Activated naive CD8-positive, alpha-beta T cell treated with anti-CD3 and anti-CD28 coated beads, Interleukin-2, amount 50 U/mL, for 16 hours (primary cell): ENCODE data around the gene L3MBTL4.

ENCODE experiments used
- DNase-seq: peaks from one replicate; pipeline ENCODE4 v3.0.0-alpha.2; 2020; ENCODE audit warnings: low read depth, low spot score

The L3MBTL4 gene

GRCh38 chr18:6044319-6044718 is 370.4 kb downstream of the L3MBTL4 start:
- no peak for DNase-seq

GRCh38 chr18:6039055-6039454 is 375.7 kb downstream of the L3MBTL4 start:
- DNase-seq = no peak

GRCh38 chr18:6031442-6031841 is 383.3 kb downstream of the L3MBTL4 start:
- no peak for DNase-seq

GRCh38 chr18:6031002-6031401 is 383.7 kb downstream of the L3MBTL4 start:
- DNase-seq = no peak

- DNase-seq = no peak
Measured at GRCh38 chr18:6024745-6025248, 389.9 kb downstream of the L3MBTL4 start.

- no peak for DNase-seq
Measured at GRCh38 chr18:6023551-6023950, 391.2 kb downstream of the L3MBTL4 start.

GRCh38 chr18:6022845-6023244 is 391.9 kb downstream of the L3MBTL4 start:
- DNase-seq = no peak

GRCh38 chr18:6022074-6022444 is 392.7 kb downstream of the L3MBTL4 start:
- DNase-seq = no peak

- no peak for DNase-seq
Measured at GRCh38 chr18:6021306-6022073, 393.2 kb downstream of the L3MBTL4 start.

GRCh38 chr18:6018671-6019070 is 396.0 kb downstream of the L3MBTL4 start:
- DNase-seq = no peak

- no peak for DNase-seq
Measured at GRCh38 chr18:6017171-6017570, 397.5 kb downstream of the L3MBTL4 start.

- DNase-seq = no peak
Measured at GRCh38 chr18:6015364-6015763, 399.3 kb downstream of the L3MBTL4 start.

- DNase-seq = no peak
Measured at GRCh38 chr18:6013171-6013810, 401.4 kb downstream of the L3MBTL4 start.

- DNase-seq = no peak
Measured at GRCh38 chr18:6010921-6011320, 403.8 kb downstream of the L3MBTL4 start.

- DNase-seq = no peak
Measured at GRCh38 chr18:6010284-6010683, 404.4 kb downstream of the L3MBTL4 start.

GRCh38 chr18:6009756-6010155 is 405.0 kb downstream of the L3MBTL4 start:
- DNase-seq = no peak

GRCh38 chr18:6004683-6005082 is 410.0 kb downstream of the L3MBTL4 start:
- no peak for DNase-seq

- DNase-seq = no peak
Measured at GRCh38 chr18:6004119-6004518, 410.6 kb downstream of the L3MBTL4 start.

- no peak for DNase-seq
Measured at GRCh38 chr18:6001867-6002266, 412.8 kb downstream of the L3MBTL4 start.

- no peak for DNase-seq
Measured at GRCh38 chr18:5998907-5999306, 415.8 kb downstream of the L3MBTL4 start.

- no peak for DNase-seq
Measured at GRCh38 chr18:5998166-5998881, 416.4 kb downstream of the L3MBTL4 start.

- DNase-seq = no peak
Measured at GRCh38 chr18:5997361-5997760, 417.4 kb downstream of the L3MBTL4 start.

- DNase-seq = no peak
Measured at GRCh38 chr18:5995626-5996025, 419.1 kb downstream of the L3MBTL4 start.
